ENCODE data around the gene RUVBL2.
A peak's percentile ranks its signal among the peaks of the same experiment; 100 is the strongest.
"Not testable (repeated sequence)": the region's sequence is repeated elsewhere in the genome, so short reads cannot be mapped to it uniquely, and the experiment has no call there.

The RUVBL2 gene

GRCh38 chr19:49018388-49019241, 24.9 kb downstream of the RUVBL2 start:
- DNase-seq: not testable (repeated sequence)

- peak; percentile 70 for DNase-seq
Observed at GRCh38 chr19:49019242-49019932, 25.7 kb downstream of the RUVBL2 start.

GRCh38 chr19:49020342-49020741, 26.7 kb downstream of the RUVBL2 start:
- no peak for DNase-seq

GRCh38 chr19:49020931-49021895, 27.5 kb downstream of the RUVBL2 start:
- DNase-seq: no peak

GRCh38 chr19:49022116-49022515, 28.4 kb downstream of the RUVBL2 start:
- no peak for DNase-seq

GRCh38 chr19:49024233-49024632, 30.5 kb downstream of the RUVBL2 start, which contains the start of gene CGB3:
Gene CGB3, minus strand, starts transcription at chr19:49024333. Its CDS starts 362 bp downstream, at chr19:49023971.
- DNase-seq: not testable (repeated sequence)

- not testable (repeated sequence) for DNase-seq
Observed at GRCh38 chr19:49025088-49025487, 31.4 kb downstream of the RUVBL2 start.

GRCh38 chr19:49025599-49025998, 31.9 kb downstream of the RUVBL2 start:
- DNase-seq: not testable (repeated sequence)

GRCh38 chr19:49028686-49029085, 35.0 kb downstream of the RUVBL2 start:
- not testable (repeated sequence) for DNase-seq

GRCh38 chr19:49029749-49030148, 36.1 kb downstream of the RUVBL2 start:
- not testable (repeated sequence) for DNase-seq

- DNase-seq: not testable (repeated sequence)
Observed at GRCh38 chr19:49030323-49030722, 36.6 kb downstream of the RUVBL2 start.

GRCh38 chr19:49031642-49032301, 38.1 kb downstream of the RUVBL2 start, which contains the start of gene CGB2:
Gene CGB2, plus strand, starts transcription at chr19:49031890. Its CDS starts 206 bp downstream, at chr19:49032096.
- peak; percentile 55 for DNase-seq

- peak; percentile 41 for DNase-seq
Observed at GRCh38 chr19:49036815-49037214, 43.1 kb downstream of the RUVBL2 start, which contains the start of gene CGB1. Gene CGB1, minus strand, starts transcription at chr19:49036895. Its CDS starts 184 bp downstream, at chr19:49036711.

- not testable (repeated sequence) for DNase-seq
Observed at GRCh38 chr19:49038111-49038510, 44.4 kb downstream of the RUVBL2 start.

GRCh38 chr19:49038557-49039276, 45.0 kb downstream of the RUVBL2 start:
- not testable (repeated sequence) for DNase-seq

- DNase-seq: not testable (repeated sequence)
Observed at GRCh38 chr19:49039736-49040135, 46.0 kb downstream of the RUVBL2 start.

GRCh38 chr19:49042177-49042576, 48.5 kb downstream of the RUVBL2 start:
- no peak for DNase-seq

- DNase-seq: not testable (repeated sequence)
Observed at GRCh38 chr19:49042666-49043065, 49.0 kb downstream of the RUVBL2 start.

- DNase-seq: not testable (repeated sequence)
Observed at GRCh38 chr19:49043548-49043947, 49.9 kb downstream of the RUVBL2 start, which contains the start of gene CGB5. Gene CGB5, plus strand, starts transcription at chr19:49043848. Its CDS starts 362 bp downstream, at chr19:49044210.

- not testable (repeated sequence) for DNase-seq
Observed at GRCh38 chr19:49049011-49049410, 55.3 kb downstream of the RUVBL2 start, which contains the start of gene CGB8. Gene CGB8, minus strand, starts transcription at chr19:49049111. Its CDS starts 372 bp downstream, at chr19:49048739.

- DNase-seq: not testable (repeated sequence)
Observed at GRCh38 chr19:49049834-49050233, 56.1 kb downstream of the RUVBL2 start.

Data from stimulated activated CD4-positive, alpha-beta T cell treated with anti-CD3 and anti-CD28 coated beads, Interleukin-4, amount 100 ng/mL, for 1 hour (primary cell).